Esophagus squamous epithelium (tissue), 5 donors: Measurements from ENCODE around the gene ANKRD17. TPM values are rescaled to one million over a fixed set of nuclear protein-coding genes. Genes with fewer than 3 reads are reported as not detected.

ENCODE experiments used
- DNase-seq: peaks from one replicate; lab custom pipeline; 2025; lab: John Stamatoyannopoulos, UW
- H3K27ac ChIP-seq, 4 donors: fragments of 200-600 bp; sonication (generic); one replicate each; pipeline ENCODE4 v1.5.1; 2016 to 2019; ENCODE audit warnings: mild to moderate bottlenecking in 1 of 4
- H3K27me3 ChIP-seq, 4 donors: fragments of 200-600 bp; sonication (generic); 1 replicate in 3 of 4; 2 replicates in 1 of 4; pipeline versions ENCODE4 v1.5.1 to v1.6.0; 2017 to 2021; ENCODE audit warnings: antibody characterized with exemption in 1 of 4
- H3K36me3 ChIP-seq, 3 donors: fragments of 200-600 bp; sonication (generic); one replicate each; pipeline ENCODE4 v1.5.1; 2016 to 2019
- H3K4me1 ChIP-seq, 3 donors: fragments of 200-600 bp; sonication (generic); one replicate each; pipeline ENCODE4 v1.5.1; 2017 to 2019
- H3K4me3 ChIP-seq, 4 donors: fragments of 200-600 bp; sonication (generic); 1 replicate in 3 of 4; 2 replicates in 1 of 4; pipeline ENCODE4 v1.5.1; 2016 to 2019; ENCODE audit warnings: mild to moderate bottlenecking in 2 of 4, moderate library complexity in 1 of 4
- H3K9me3 ChIP-seq, 3 donors: fragments of 200-600 bp; sonication (generic); one replicate each; pipeline ENCODE4 v1.5.1; 2016 to 2019
- CTCF ChIP-seq, 6 experiments: fragments of 450-650 bp in 4 of 6; fragments of 200-600 bp in 2 of 6; sonication (generic) in 2 of 6; IDR thresholded peaks; one replicate each; pipeline ENCODE4 v1.5.1; 2016 to 2019; ENCODE audit warnings: antibody characterized with exemption in 6 of 6, mild to moderate bottlenecking in 4 of 6, moderate library complexity in 4 of 6
- POLR2A ChIP-seq, 4 donors: fragments of 450-650 bp; IDR thresholded peaks; one replicate each; pipeline ENCODE4 v1.6.1; 2017; ENCODE audit warnings: antibody characterized with exemption in 4 of 4, mild to moderate bottlenecking in 4 of 4, moderate library complexity in 3 of 4
- WGBS, 2 donors: methylation state at CpG; one replicate each; pipeline ENCODE4 v1.1.5; 2018; 5-methylcytosine and 5-hydroxymethylcytosine counted together
- intact Hi-C: fragments of 100-400 bp; cut with DNase I; formaldehyde crosslinking; loops from one replicate; pipeline ENCODE4 v1.15.0; 2022
- total RNA-seq, 4 donors: library from RNA; depleted of rRNA; stranded (reverse); fragments of >200 nt; gene quantifications; one replicate each; pipeline ENCODE4 v1.1.0, GENCODE V29; 2016
- donor health status: DM: yes; HTN: yes; CAD: no.

The ANKRD17 gene
- total RNA-seq, 4 donors from 2014 or later = 31.3 to 55.5 (median 47.5) TPM

GRCh38 chr4:73068491-73069337, 189.9 kb downstream of the ANKRD17 start:
- TF ChIP-seq POLR2A (IDR thresholded peaks at IDR 0.05) (no peak), CTCF (IDR thresholded peaks at IDR 0.05) (no peak)
- DNase-seq = no peak
- H3K36me3 ChIP-seq = peaks cover 0 to 30% (median 0%) of the 10 kb centered on the region in 3 donors
- no peaks in the 10 kb centered on the region for H3K27me3 ChIP-seq
- no peaks in the 10 kb centered on the region for H3K9me3 ChIP-seq
- H3K4me1 ChIP-seq = peaks cover 0 to 31% (median 5%) of the 10 kb centered on the region in 3 donors
- H3K4me3 ChIP-seq = peak overlapping the region; percentile 57 to 98 (median 78)
- peak overlapping the region; percentile 92 to 98 (median 96) for H3K27ac ChIP-seq
- intact Hi-C loops = no loop called here
- 0 to 1% methylated on average over 20 to 27 of the region's 27 CpGs for WGBS, 2 donors

- no peaks in the 10 kb centered on the region for H3K27me3 ChIP-seq
- 23 to 25% methylated on average over 4 of the region's 4 CpGs for WGBS, 2 donors
- intact Hi-C loops = no loop called here
- H3K27ac ChIP-seq = peak overlapping the region; percentile 92 to 98 (median 96)
- TF ChIP-seq CTCF (IDR thresholded peaks at IDR 0.05) (no peak), POLR2A (IDR thresholded peaks at IDR 0.05) (no peak)
- peak overlapping the region; percentile 57 to 98 (median 78) for H3K4me3 ChIP-seq
- H3K36me3 ChIP-seq = peaks cover 0 to 30% (median 0%) of the 10 kb centered on the region in 3 donors
- no peaks in the 10 kb centered on the region for H3K9me3 ChIP-seq
- peaks cover 0 to 31% (median 5%) of the 10 kb centered on the region in 3 donors for H3K4me1 ChIP-seq
- DNase-seq = no peak
These were observed 190.6 kb downstream of the ANKRD17 start for GRCh38 chr4:73067971-73068394.

- intact Hi-C loops = no loop called here
- H3K27ac ChIP-seq = no peak overlapping the region
- 90% methylated on average over 2 of the region's 2 CpGs for WGBS, 2 donors
- H3K4me1 ChIP-seq = peaks cover 0 to 31% (median 5%) of the 10 kb centered on the region in 3 donors
- no peak for DNase-seq
- H3K27me3 ChIP-seq = no peaks in the 10 kb centered on the region
- no peaks in the 10 kb centered on the region for H3K9me3 ChIP-seq
- no peak overlapping the region for H3K4me3 ChIP-seq
- peaks cover 0 to 31% (median 0%) of the 10 kb centered on the region in 3 donors for H3K36me3 ChIP-seq
- TF ChIP-seq POLR2A (IDR thresholded peaks at IDR 0.05) = no peak
- TF ChIP-seq CTCF (IDR thresholded peaks at IDR 0.05) = no peak
These were observed 191.7 kb downstream of the ANKRD17 start for GRCh38 chr4:73066928-73067327.

DNA sequence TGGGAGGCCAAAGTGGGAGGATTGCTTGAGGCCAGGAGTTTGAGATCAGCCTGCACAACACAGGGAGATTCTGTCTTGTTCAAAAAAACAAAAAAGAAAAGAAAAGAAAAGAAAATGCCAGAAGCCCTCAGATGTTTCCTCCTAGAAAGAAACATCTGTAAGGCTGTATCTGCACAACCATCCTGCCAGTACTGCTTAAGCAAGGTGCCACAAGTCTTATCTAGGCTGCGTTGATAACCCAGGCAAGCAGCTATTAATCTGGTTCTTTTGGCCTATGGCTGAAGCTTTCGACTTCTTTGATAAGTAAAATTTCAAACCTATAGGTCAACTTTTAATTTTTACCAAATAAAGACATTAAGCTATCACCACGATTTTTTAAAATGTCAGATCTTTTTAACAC, 192.2 kb downstream of the ANKRD17 start:
- TF ChIP-seq CTCF (IDR thresholded peaks at IDR 0.05) (no peak), POLR2A (IDR thresholded peaks at IDR 0.05) (no peak)
- 88 to 96% methylated on average over 3 of the region's 3 CpGs for WGBS, 2 donors
- Histone ChIP-seq H3K4me3 (no peak overlapping the region), H3K9me3 (no peaks in the 10 kb centered on the region), H3K36me3 (peaks cover 0 to 35% (median 0%) of the 10 kb centered on the region in 3 donors), H3K4me1 (peaks cover 0 to 31% (median 5%) of the 10 kb centered on the region in 3 donors), H3K27me3 (no peaks in the 10 kb centered on the region), H3K27ac (no peak overlapping the region)
- no peak for DNase-seq
- intact Hi-C loops = no loop called here

DNA sequence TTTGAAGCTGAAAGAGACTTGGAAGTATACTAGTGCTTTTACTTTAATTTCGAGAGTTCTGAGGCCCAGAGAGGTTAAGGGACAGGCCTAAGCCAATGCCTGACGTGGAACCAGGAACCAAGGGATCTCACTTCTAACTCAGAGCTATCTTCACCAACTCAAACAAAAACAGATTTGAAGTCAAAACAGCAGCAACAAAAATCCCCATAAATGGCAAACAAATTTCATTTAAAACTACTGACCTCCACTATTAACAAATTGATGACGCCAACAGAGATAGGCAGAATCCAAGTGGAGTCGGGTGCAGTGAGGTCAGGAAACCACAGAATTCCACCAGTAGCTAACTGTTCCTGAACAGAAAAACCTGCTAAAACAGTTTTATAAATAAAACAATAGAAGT, 194.1 kb downstream of the ANKRD17 start:
- peaks cover 0 to 54% (median 3%) of the 10 kb centered on the region in 3 donors for H3K36me3 ChIP-seq
- TF ChIP-seq POLR2A (IDR thresholded peaks at IDR 0.05) = no peak
- TF ChIP-seq CTCF (IDR thresholded peaks at IDR 0.05) = no peak
- intact Hi-C loops = no loop called here

More for the DNA sequence above, 194.1 kb downstream of the ANKRD17 start:
- H3K4me3 ChIP-seq = no peak overlapping the region
- 71 to 80% methylated on average over 4 of the region's 4 CpGs for WGBS, 2 donors
- H3K9me3 ChIP-seq = no peaks in the 10 kb centered on the region
- no peaks in the 10 kb centered on the region for H3K27me3 ChIP-seq
- H3K4me1 ChIP-seq = peaks cover 0 to 24% (median 0%) of the 10 kb centered on the region in 3 donors
- no peak overlapping the region for H3K27ac ChIP-seq
- DNase-seq = no peak
